Testis (tissue), 2 donors: Measurements from ENCODE around the gene EVX2.

Experiments used
- POLR2A ChIP-seq: fragments of 450-650 bp; IDR thresholded peaks from one replicate; pipeline ENCODE4 v1.6.1; 2017; ENCODE audit warnings: antibody characterized with exemption, mild to moderate bottlenecking, moderate library complexity
- TF ChIP-seq, protein P1 (sequence below), 3 experiments: fragments of 450-650 bp in 2 of 3; fragments of 200-600 bp in 1 of 3; sonication (generic) in 1 of 3; IDR thresholded peaks; one replicate each; pipeline ENCODE4 v1.5.1; 2016 to 2019; ENCODE audit warnings: antibody characterized with exemption in 3 of 3, mild to moderate bottlenecking in 2 of 3, moderate library complexity in 1 of 3

DNA sequence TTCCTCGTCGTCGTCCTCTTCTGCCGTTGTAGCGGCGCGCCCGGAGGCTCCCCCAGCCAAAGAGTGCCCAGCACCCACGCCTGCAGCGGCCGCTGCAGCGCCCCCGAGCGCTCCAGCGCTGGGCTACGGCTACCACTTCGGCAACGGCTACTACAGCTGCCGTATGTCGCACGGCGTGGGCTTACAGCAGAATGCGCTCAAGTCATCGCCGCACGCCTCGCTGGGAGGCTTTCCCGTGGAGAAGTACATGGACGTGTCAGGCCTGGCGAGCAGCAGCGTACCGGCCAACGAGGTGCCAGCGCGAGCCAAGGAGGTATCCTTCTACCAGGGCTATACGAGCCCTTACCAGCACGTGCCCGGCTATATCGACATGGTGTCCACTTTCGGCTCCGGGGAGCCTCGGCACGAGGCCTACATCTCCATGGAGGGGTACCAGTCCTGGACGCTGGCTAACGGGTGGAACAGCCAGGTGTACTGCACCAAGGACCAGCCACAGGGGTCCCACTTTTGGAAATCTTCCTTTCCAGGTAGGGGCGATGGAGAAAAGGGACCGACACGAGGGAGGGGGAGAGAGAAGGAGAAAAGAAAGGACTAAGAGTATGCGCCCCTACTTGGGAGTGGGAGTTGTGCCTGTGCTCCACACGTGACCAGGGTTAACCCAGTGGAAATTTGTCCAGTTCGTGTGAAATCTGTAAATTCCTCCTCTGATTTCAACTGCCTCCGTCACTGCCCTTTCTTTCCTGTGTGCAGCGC is 9.6 kb upstream of the EVX2 start:
- TF ChIP-seq, protein P1, sequence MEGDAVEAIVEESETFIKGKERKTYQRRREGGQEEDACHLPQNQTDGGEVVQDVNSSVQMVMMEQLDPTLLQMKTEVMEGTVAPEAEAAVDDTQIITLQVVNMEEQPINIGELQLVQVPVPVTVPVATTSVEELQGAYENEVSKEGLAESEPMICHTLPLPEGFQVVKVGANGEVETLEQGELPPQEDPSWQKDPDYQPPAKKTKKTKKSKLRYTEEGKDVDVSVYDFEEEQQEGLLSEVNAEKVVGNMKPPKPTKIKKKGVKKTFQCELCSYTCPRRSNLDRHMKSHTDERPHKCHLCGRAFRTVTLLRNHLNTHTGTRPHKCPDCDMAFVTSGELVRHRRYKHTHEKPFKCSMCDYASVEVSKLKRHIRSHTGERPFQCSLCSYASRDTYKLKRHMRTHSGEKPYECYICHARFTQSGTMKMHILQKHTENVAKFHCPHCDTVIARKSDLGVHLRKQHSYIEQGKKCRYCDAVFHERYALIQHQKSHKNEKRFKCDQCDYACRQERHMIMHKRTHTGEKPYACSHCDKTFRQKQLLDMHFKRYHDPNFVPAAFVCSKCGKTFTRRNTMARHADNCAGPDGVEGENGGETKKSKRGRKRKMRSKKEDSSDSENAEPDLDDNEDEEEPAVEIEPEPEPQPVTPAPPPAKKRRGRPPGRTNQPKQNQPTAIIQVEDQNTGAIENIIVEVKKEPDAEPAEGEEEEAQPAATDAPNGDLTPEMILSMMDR (IDR thresholded peaks at IDR 0.05), result no peak
- no peak for TF ChIP-seq POLR2A
